Measurements from ENCODE around the gene TMEM259. TPM values are rescaled to one million over a fixed set of nuclear protein-coding genes. Genes with fewer than 3 reads are reported as not detected.

TMEM259 gene
- total and polyA plus RNA-seq, 2 donors (not counting 1 experiment from before 2014, with no cell fraction given), result 373 to 607 TPM

GRCh38 chr19:1004803-1005664 lies 15.9 kb downstream of the TMEM259 start:
- DNase-seq, result no peak
- intact Hi-C loops (cut with micrococcal nuclease), result no loop called here
- H4K20me1 ChIP-seq (ENCODE audit: control insufficient read depth, insufficient read depth, low read length, poor library complexity, severe bottlenecking), result peaks cover 19% of the 10 kb centered on the region
- H3K4me3 ChIP-seq (ENCODE audit: control extremely low read depth in 1 of 5, extremely low read depth in 1 of 5, insufficient read depth in 1 of 5, low read depth in 2 of 5, low read length in 4 of 5), result no peak overlapping the region
- H3K36me3 ChIP-seq (replicated peaks in 1 of 2; ENCODE audit: control extremely low read depth in 1 of 2, control insufficient read depth in 1 of 2, extremely low read depth in 1 of 2, insufficient read depth in 2 of 2, low read length in 1 of 2), result peaks cover 0 to 5% of the 10 kb centered on the region in 2 experiments
- Mint-ChIP-seq H3K9me3 (ENCODE audit: insufficient read depth) (no peaks in the 10 kb centered on the region), H3K4me1 (peaks cover 9% of the 10 kb centered on the region), H3K27me3 (peaks cover 5% of the 10 kb centered on the region), H3K27ac (no peak overlapping the region), H3K4me3 (peak overlapping the region; percentile 42)
- no peak for ATAC-seq (ENCODE audit: low read depth)
- no peak overlapping the region for H2AFZ ChIP-seq (ENCODE audit: insufficient read depth, low read depth, low read length, poor library complexity, severe bottlenecking)
- H3K27ac ChIP-seq (ENCODE audit: low read length in 2 of 2), result no peak overlapping the region
- TF ChIP-seq CTCF (IDR thresholded peaks at IDR 0.05), result no peak
- no peak for TF ChIP-seq EZH2 (IDR thresholded peaks at IDR 0.05; ENCODE audit: borderline replicate concordance, insufficient read depth, low read depth, low read length, poor library complexity, severe bottlenecking)
- H3K4me1 ChIP-seq (ENCODE audit: control insufficient read depth in 2 of 2, insufficient read depth in 2 of 2, low read length in 2 of 2), result peaks cover 11 to 13% of the 10 kb centered on the region in 2 donors
- no peak overlapping the region for H3K4me2 ChIP-seq (replicated peaks; ENCODE audit: low read depth, low read length, poor library complexity, severe bottlenecking)
- H3K9me3 ChIP-seq (ENCODE audit: control extremely low read depth in 1 of 3, control insufficient read depth in 2 of 3, insufficient read depth in 1 of 3, low read length in 2 of 3), result no peaks in the 10 kb centered on the region
- ChIA-PET POLR2A (interaction anchor here (1.1 kb wide), 1 partner anchor 61 kb away, joined by 3 read pairs; no protein-coding TSS in a partner anchor), CTCF (interaction anchor here (1.2 to 1.4 kb wide), 2 partner anchors 14 to 112 kb away, joined by 4 read pairs; partner anchors contain the start of genes MED16 and RNU6-9)
- no peaks in the 10 kb centered on the region for H3K79me2 ChIP-seq (ENCODE audit: control insufficient read depth, insufficient read depth, low read length)
- peaks cover 0 to 24% (median 11%) of the 10 kb centered on the region in 4 experiments for H3K27me3 ChIP-seq (replicated peaks in 1 of 4; ENCODE audit: control extremely low read depth in 1 of 4, control insufficient read depth in 3 of 4, insufficient read depth in 4 of 4, low read length in 3 of 4)
- H3K9ac ChIP-seq (ENCODE audit: low read length), result no peak overlapping the region
- 93% methylated on average over 63 of the region's 70 CpGs for WGBS (ENCODE audit: insufficient coverage)
